IMR-90 (cell line): Measurements from ENCODE around the gene ZNF580. TPM values are rescaled to one million over a fixed set of nuclear protein-coding genes. Genes with fewer than 3 reads are reported as not detected.

ENCODE experiments used
- ATAC-seq: fragments of 200-7000 bp; cut with Tn5 transposase; 2 replicates; pipeline ENCODE4 v1.9.1; 2020; ENCODE audit warnings: low read depth, mild to moderate bottlenecking, moderate library complexity
- BruUV-seq: library from RNA; stranded (reverse); fragments of 400-500 nt; replicated peaks from 2 replicates; lab custom pipeline; 2021; lab: Mats Ljungman, UMichigan
- CTCF ChIA-PET: fragments of 300-600 bp; formaldehyde crosslinking; extraction: SDS; loops from one replicate; lab custom pipeline; 2021; ENCODE audit warnings: antibody characterized with exemption; lab: Yijun Ruan, JAX
- POLR2A ChIA-PET: fragments of 300-600 bp; sonication (Branson Sonifier 250); formaldehyde crosslinking; loops from one replicate; lab custom pipeline; 2022; ENCODE audit warnings: antibody characterized with exemption; ENCODE audit not compliant: unreplicated experiment; lab: Charles Lee
- DNase-seq: peaks from one replicate; pipeline ENCODE4 v3.0.0; 2013
- H2AFZ ChIP-seq: replicated peaks from 2 replicates; pipeline ENCODE3; 2013; ENCODE audit warnings: low read length, mild to moderate bottlenecking; ENCODE audit not compliant: poor library complexity
- H2AK5ac ChIP-seq: 2 replicates; pipeline ENCODE4 v1.6.1; 2013; ENCODE audit warnings: low read depth, low read length, inconsistent platforms
- H2AK9ac ChIP-seq: replicated peaks from 2 replicates; pipeline ENCODE3; 2013; ENCODE audit warnings: mild to moderate bottlenecking, low read depth, low read length, moderate library complexity; ENCODE audit not compliant: poor library complexity
- H2BK120ac ChIP-seq: 2 replicates; pipeline ENCODE4 v1.6.1; 2013; ENCODE audit warnings: low read depth, low read length, inconsistent platforms
- H2BK15ac ChIP-seq: 3 replicates; pipeline ENCODE4 v1.6.1; 2013; ENCODE audit warnings: low read depth, low read length, inconsistent platforms
- H2BK20ac ChIP-seq: 2 replicates; pipeline ENCODE4 v1.6.1; 2013; ENCODE audit warnings: low read depth, mild to moderate bottlenecking, inconsistent platforms, low read length, moderate library complexity
- H2BK5ac ChIP-seq: 2 replicates; pipeline ENCODE4 v1.6.1; 2013; ENCODE audit warnings: mild to moderate bottlenecking, low read depth, low read length, inconsistent platforms; ENCODE audit not compliant: poor library complexity, severe bottlenecking
- H3K14ac ChIP-seq: replicated peaks from 2 replicates; pipeline ENCODE4 v1.6.1; 2013; ENCODE audit warnings: low read depth, low read length, inconsistent platforms
- H3K18ac ChIP-seq: 2 replicates; pipeline ENCODE4 v1.6.1; 2013; ENCODE audit warnings: low read depth, low read length, control low read depth
- H3K23ac ChIP-seq: 2 replicates; pipeline ENCODE4 v1.6.1; 2013; ENCODE audit warnings: low read depth, low read length, inconsistent platforms
- H3K27ac ChIP-seq: 2 replicates; pipeline ENCODE4 v1.5.1; 2013; ENCODE audit warnings: mild to moderate bottlenecking, control low read depth, low read length; ENCODE audit not compliant: insufficient read depth
- H3K27me3 ChIP-seq: 2 replicates; pipeline ENCODE4 v1.6.1; 2013; ENCODE audit warnings: low read length; ENCODE audit not compliant: control insufficient read depth, insufficient read depth
- H3K36me3 ChIP-seq: 2 replicates; pipeline ENCODE4 v1.6.1; 2013; ENCODE audit warnings: low read length, mixed read lengths; ENCODE audit not compliant: control insufficient read depth, insufficient read depth
- H3K4ac ChIP-seq: 2 replicates; pipeline ENCODE4 v1.6.1; 2013; ENCODE audit warnings: low read depth, low read length, inconsistent platforms
- H3K4me1 ChIP-seq: 2 replicates; pipeline ENCODE4 v1.6.1; 2013; ENCODE audit warnings: low read length, mixed read lengths; ENCODE audit not compliant: control insufficient read depth, insufficient read depth
- H3K4me2 ChIP-seq: 2 replicates; pipeline ENCODE4 v1.6.1; 2013; ENCODE audit warnings: low read depth, mild to moderate bottlenecking, control low read depth, low read length, moderate library complexity
- H3K4me3 ChIP-seq: 2 replicates; pipeline ENCODE4 v1.5.1; 2013; ENCODE audit warnings: low read depth, mild to moderate bottlenecking, control low read depth, low read length, moderate library complexity; ENCODE audit not compliant: insufficient read depth
- H3K56ac ChIP-seq: 2 replicates; pipeline ENCODE4 v1.6.1; 2013; ENCODE audit warnings: low read length, inconsistent platforms; ENCODE audit not compliant: insufficient read depth; ENCODE audit errors: extremely low read depth
- H3K79me1 ChIP-seq, 2 experiments: 2 replicates each; pipeline ENCODE4 v1.6.1; 2013; ENCODE audit warnings: low read length in 2 of 2, inconsistent platforms in 1 of 2, low read depth in 1 of 2
- H3K9ac ChIP-seq: 2 replicates; pipeline ENCODE4 v1.6.1; 2013; ENCODE audit warnings: low read depth, low read length, control low read depth
- H3K9me1 ChIP-seq: 2 replicates; pipeline ENCODE4 v1.6.1; 2013; ENCODE audit warnings: low read length, inconsistent platforms; ENCODE audit not compliant: insufficient read depth
- H3K9me3 ChIP-seq: 2 replicates; pipeline ENCODE4 v1.6.1; 2013; ENCODE audit warnings: low read length; ENCODE audit not compliant: control insufficient read depth, insufficient read depth
- H4K20me1 ChIP-seq: 2 replicates; pipeline ENCODE4 v1.6.1; 2013; ENCODE audit warnings: low read length, inconsistent platforms; ENCODE audit not compliant: insufficient read depth
- H4K5ac ChIP-seq: 2 replicates; pipeline ENCODE4 v1.6.1; 2013; ENCODE audit warnings: mild to moderate bottlenecking, low read depth, low read length, control low read depth
- H4K8ac ChIP-seq, 2 experiments: 2 replicates each; pipeline ENCODE4 v1.6.1; 2013; ENCODE audit warnings: low read depth in 2 of 2, low read length in 2 of 2, control low read depth in 1 of 2, inconsistent platforms in 1 of 2
- H4K91ac ChIP-seq: 2 replicates; pipeline ENCODE4 v1.6.1; 2013; ENCODE audit warnings: low read depth, low read length, inconsistent platforms; ENCODE audit not compliant: insufficient read depth
- MAFK ChIP-seq: IDR thresholded peaks from 2 replicates; pipeline ENCODE4 v1.6.1; 2012; ENCODE audit warnings: low read depth, low read length, improper control_type of control experiment
- NFE2L2 ChIP-seq: fragments of 150-350 bp; IDR thresholded peaks from 2 replicates; pipeline ENCODE4 v1.6.1; 2016; ENCODE audit warnings: low read depth, mild to moderate bottlenecking, low read length
- POLR2A ChIP-seq: IDR thresholded peaks from 2 replicates; pipeline ENCODE4 v1.6.1; 2012; ENCODE audit warnings: mild to moderate bottlenecking, low read depth, low read length
- SMC3 ChIP-seq: fragments of 150-350 bp; IDR thresholded peaks from 2 replicates; pipeline ENCODE4 v1.6.1; 2016; ENCODE audit warnings: low read depth, mild to moderate bottlenecking, antibody characterized with exemption, low read length, moderate library complexity
- WGBS, 2 experiments: methylation state at CpG; one replicate each; pipeline versions ENCODE4 v1.1.5 to v1.1.7; 2013; ENCODE audit warnings: missing lambda C conversion rate in 2 of 2; ENCODE audit not compliant: insufficient read length in 1 of 2; ENCODE audit errors: extremely low coverage in 2 of 2; 5-methylcytosine and 5-hydroxymethylcytosine counted together
- dilution Hi-C: fragments of 300-500 bp; cut with HindIII; formaldehyde crosslinking; loops from one replicate; pipeline ENCODE4 v1.14.3; 2018; ENCODE audit warnings: low sequenced_read_pairs; ENCODE audit not compliant: unreplicated experiment
- in situ Hi-C: fragments of 300-500 bp; cut with MboI; formaldehyde crosslinking; loops from 3 replicates; pipeline ENCODE4 v1.14.3; 2019; ENCODE audit warnings: low sequenced_read_pairs, inconsistent platforms, mixed read lengths
- intact Hi-C: fragments of 100-400 bp; cut with micrococcal nuclease; formaldehyde crosslinking; loops from 2 replicates; pipeline ENCODE4 v1.10.0; 2022
- polyA plus RNA-seq, 3 experiments: library from polyadenylated mRNA; depleted of rRNA; stranded (reverse); fragments of >200 nt; gene quantifications; 2 replicates each; pipeline ENCODE4 v1.2.3, GENCODE V29; 2012; ENCODE audit warnings: low replicate concordance in 1 of 3
- total RNA-seq: library from RNA; depleted of rRNA; stranded (reverse); fragments of >200 nt; gene quantifications from 2 replicates; pipeline ENCODE4 v1.2.3, GENCODE V29; 2012

The ZNF580 gene
- total and polyA plus RNA-seq, 2 of the 4 experiments (the other 2 are of a cell fraction), result 1.4 to 36.9 TPM

GRCh38 chr19:55667006-55667381 lies 26.2 kb downstream of the ZNF580 start:
- no peak for ATAC-seq
- Histone ChIP-seq H4K20me1 (peaks cover 89% of the 10 kb centered on the region), H2BK5ac (no peak overlapping the region), H2BK15ac (no peak overlapping the region), H3K4me2 (no peak overlapping the region), H3K9me3 (no peaks in the 10 kb centered on the region), H3K14ac (no peak overlapping the region), H3K4me3 (no peak overlapping the region), H3K56ac (no peak overlapping the region), H3K36me3 (peaks cover 77% of the 10 kb centered on the region), H2BK20ac (no peak overlapping the region), H3K9me1 (no peaks in the 10 kb centered on the region), H3K4ac (no peak overlapping the region), H4K5ac (no peak overlapping the region), H3K9ac (no peak overlapping the region), H3K79me1 (peaks cover 31 to 68% of the 10 kb centered on the region in 2 experiments), H2AK5ac (no peak overlapping the region), H4K8ac (no peak overlapping the region), H3K18ac (no peak overlapping the region), H3K27me3 (no peaks in the 10 kb centered on the region), H2AK9ac (no peak overlapping the region), H3K23ac (no peak overlapping the region), H4K91ac (no peak overlapping the region), H2BK120ac (no peak overlapping the region), H3K27ac (no peak overlapping the region), H2AFZ (no peak overlapping the region), H3K4me1 (no peaks in the 10 kb centered on the region)
- intact Hi-C loops (no loop called here), dilution Hi-C loops (no loop called here), in situ Hi-C loops (loop anchor here (25.0 kb wide), 2 partner anchors 1205 to 1530 kb away; partner anchors contain the start of genes CDC42EP5, CNOT3 and LENG9)
- WGBS, 2 experiments, result no CpG with 5 or more reads among the region's 4 CpGs
- POLR2A ChIA-PET, result interaction anchor here (0.6 kb wide), 1 partner anchor 69 kb away, joined by 3 read pairs; no protein-coding TSS in a partner anchor
- TF ChIP-seq MAFK (no peak), SMC3 (no peak), NFE2L2 (no peak), POLR2A (no peak)
- no peak for DNase-seq
- BruUV-seq, result no TSS peak
- CTCF ChIA-PET, result no interaction called here
